K562 (cell line): ENCODE results near the gene MYADML2. TPM values are rescaled to one million over a fixed set of nuclear protein-coding genes. Genes with fewer than 3 reads are reported as not detected.

Experiments used
- BRF1 ChIP-seq: IDR thresholded peaks from 3 replicates; pipeline ENCODE4 v1.6.1; 2011; ENCODE audit warnings: borderline replicate concordance, mild to moderate bottlenecking; ENCODE audit not compliant: insufficient read length; ENCODE audit errors: extremely low read depth
- CEBPZ ChIP-seq: fragments of 150-350 bp; IDR thresholded peaks from 2 replicates; pipeline ENCODE4 v1.6.1; 2014; ENCODE audit warnings: low read depth, mild to moderate bottlenecking, low read length, borderline replicate concordance
- CHAMP1 ChIP-seq: fragments of 450-650 bp; IDR thresholded peaks from 2 replicates; pipeline ENCODE4 v1.6.1; 2016; ENCODE audit warnings: mild to moderate bottlenecking
- E2F8 ChIP-seq: fragments of 450-650 bp; IDR thresholded peaks from 2 replicates; pipeline ENCODE4 v1.7.1; 2018; ENCODE audit warnings: mild to moderate bottlenecking, low read depth; ENCODE audit not compliant: partially characterized antibody
- KDM4B ChIP-seq, 2 experiments: fragments of 450-650 bp in 1 of 2; sonication (generic) in 1 of 2; IDR thresholded peaks; 2 replicates each; pipeline ENCODE4 v1.6.1; 2016 to 2017; ENCODE audit warnings: borderline replicate concordance in 2 of 2, antibody characterized with exemption in 1 of 2, low read depth in 1 of 2, mild to moderate bottlenecking in 1 of 2
- SIX5 ChIP-seq, 2 experiments: IDR thresholded peaks; 2 replicates each; pipeline ENCODE4 v1.6.1; 2011; ENCODE audit warnings: low read length in 2 of 2, borderline replicate concordance in 1 of 2, low read depth in 1 of 2, mild to moderate bottlenecking in 1 of 2, moderate library complexity in 1 of 2; ENCODE audit not compliant: insufficient read depth in 1 of 2
- TAF1 ChIP-seq: IDR thresholded peaks from 2 replicates; pipeline ENCODE4 v1.6.1; 2011; ENCODE audit warnings: mild to moderate bottlenecking, low read length, moderate library complexity; ENCODE audit not compliant: insufficient read depth, control insufficient read depth, severe bottlenecking; ENCODE audit errors: extremely low read depth
- TFAM ChIP-seq: fragments of 250-450 bp; sonication (Bioruptor Pico); conservative IDR thresholded peaks from 2 replicates; pipeline ENCODE4 v1.5.0; 2021; ENCODE audit warnings: mild to moderate bottlenecking, moderate library complexity
- YBX1 ChIP-seq: fragments of 450-650 bp; IDR thresholded peaks from 2 replicates; pipeline ENCODE4 v1.7.1; 2016; ENCODE audit warnings: mild to moderate bottlenecking
- ZNF316 ChIP-seq: fragments of 450-650 bp; IDR thresholded peaks from 2 replicates; pipeline ENCODE4 v1.6.1; 2016
- ZNF584 ChIP-seq: fragments of 200-800 bp; sonication (Bioruptor generic); IDR thresholded peaks from 2 replicates; pipeline ENCODE4 v1.6.1; 2016; ENCODE audit warnings: low read depth, mild to moderate bottlenecking, missing genetic modification characterization, missing compliant biosample characterization
- ZNF696 ChIP-seq: fragments of 250-450 bp; sonication (Bioruptor Pico); conservative IDR thresholded peaks from 2 replicates; pipeline ENCODE4 v1.4.0; 2020; ENCODE audit warnings: mild to moderate bottlenecking, moderate library complexity
- ZZZ3 ChIP-seq: fragments of 450-650 bp; IDR thresholded peaks from 2 replicates; pipeline ENCODE4 v1.6.1; 2016; ENCODE audit warnings: antibody characterized with exemption, mild to moderate bottlenecking, moderate library complexity
- polyA plus RNA-seq, 8 experiments: library from polyadenylated mRNA; depleted of rRNA in 4 of 8; stranded (reverse) in 5 of 8; unstranded in 3 of 8; fragments of >200 nt; fragmentation: Nextera tagmentation in 2 of 8; fragmentation: Illumina TruSeq in 1 of 8; extraction: Ambion mirVana in 2 of 8; extraction: Trizol in 1 of 8; gene quantifications; 2 replicates each; pipeline versions ENCODE4 v1.2.1 to v1.2.3, GENCODE V29; 2011 to 2014; ENCODE audit warnings: inconsistent platforms in 1 of 8, missing spikeins in 1 of 8
- total RNA-seq, 7 experiments: library from RNA; depleted of rRNA in 6 of 7; stranded (reverse); fragments of >200 nt in 6 of 7; fragmentation: Illumina TruSeq in 2 of 7; extraction: Trizol in 2 of 7; gene quantifications; 2 replicates each; pipeline versions ENCODE4 v1.2.1 to v1.2.3, GENCODE V29; 2011 to 2021; ENCODE audit warnings: low replicate concordance in 1 of 7
- TF ChIP-seq, protein P1 (sequence below), 2 experiments: IDR thresholded peaks in 1 of 2; conservative IDR thresholded peaks in 1 of 2; 2 replicates each; pipeline ENCODE4 v1.6.1; 2016; ENCODE audit warnings: low read depth in 2 of 2, mild to moderate bottlenecking in 1 of 2, missing compliant biosample characterization in 1 of 2, missing genetic modification characterization in 1 of 2, moderate library complexity in 1 of 2

Gene MYADML2
- total and polyA plus RNA-seq, 9 of the 15 experiments (the other 6 are each of a cell fraction or from before 2014, with no cell fraction given), result not detected

DNA sequence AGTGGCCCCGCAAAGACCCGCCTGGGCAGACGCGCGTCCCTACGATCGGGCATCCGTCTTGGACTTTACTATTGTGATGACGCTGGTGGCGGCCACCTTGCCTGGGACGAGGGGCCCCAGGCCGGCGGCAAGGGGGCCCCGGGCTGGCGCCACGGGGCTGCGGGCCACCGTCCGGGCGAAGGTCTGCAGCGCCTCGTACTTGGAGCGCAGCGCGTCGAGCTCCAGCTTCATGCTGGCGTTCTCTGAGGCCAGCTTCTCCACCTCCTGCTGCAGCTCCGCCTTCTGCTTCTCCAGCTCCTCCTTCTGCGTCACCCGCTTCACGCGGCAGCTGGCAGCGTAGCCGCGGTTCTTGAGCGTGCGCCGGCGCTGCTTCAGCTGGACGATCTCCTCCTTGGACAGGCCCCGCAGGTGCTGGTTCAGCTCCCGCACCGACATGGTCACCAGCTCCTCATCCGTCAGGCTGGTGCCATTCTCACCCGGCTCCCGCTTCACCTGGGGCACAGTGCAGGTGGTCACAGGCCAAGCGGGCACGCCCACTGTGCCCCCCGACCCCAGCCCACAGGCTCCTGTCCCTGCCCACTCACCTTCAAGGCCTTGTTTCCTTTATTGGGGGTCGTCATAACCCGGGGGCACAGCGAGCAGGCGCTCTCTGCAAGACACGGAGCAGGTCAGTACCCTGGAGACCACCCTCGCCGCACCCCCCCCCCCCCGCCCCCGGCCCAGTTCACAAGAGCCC is 24.3 kb downstream of the MYADML2 start (continued):
- TF ChIP-seq ZZZ3 (no peak), ZNF696 (CRISPR knock-in tag) (no peak), TFAM (CRISPR knock-in tag) (no peak), E2F8 (no peak), BRF1 (no peak), ZNF584 (CRISPR knock-in tag) (no peak), TAF1 (peak; percentile 52), KDM4B (IDR thresholded peaks at IDR 0.05; ENCODE audit: borderline replicate concordance in 2 of 2, low read depth in 1 of 2) (no peak), CHAMP1 (no peak), SIX5 (IDR thresholded peaks at IDR 0.05; ENCODE audit: borderline replicate concordance in 1 of 2, insufficient read depth in 1 of 2, low read depth in 1 of 2, low read length in 2 of 2) (no peak), CEBPZ (no peak), YBX1 (no peak), ZNF316 (no peak)
- TF ChIP-seq, protein P1, sequence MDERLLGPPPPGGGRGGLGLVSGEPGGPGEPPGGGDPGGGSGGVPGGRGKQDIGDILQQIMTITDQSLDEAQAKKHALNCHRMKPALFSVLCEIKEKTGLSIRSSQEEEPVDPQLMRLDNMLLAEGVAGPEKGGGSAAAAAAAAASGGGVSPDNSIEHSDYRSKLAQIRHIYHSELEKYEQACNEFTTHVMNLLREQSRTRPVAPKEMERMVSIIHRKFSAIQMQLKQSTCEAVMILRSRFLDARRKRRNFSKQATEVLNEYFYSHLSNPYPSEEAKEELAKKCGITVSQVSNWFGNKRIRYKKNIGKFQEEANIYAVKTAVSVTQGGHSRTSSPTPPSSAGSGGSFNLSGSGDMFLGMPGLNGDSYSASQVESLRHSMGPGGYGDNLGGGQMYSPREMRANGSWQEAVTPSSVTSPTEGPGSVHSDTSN (CRISPR knock-in tag; IDR thresholded peaks at IDR 0.05; ENCODE audit: low read depth), result no peak
- TF ChIP-seq, protein P1 (tag; conservative IDR thresholded peaks at IDR 0.05; ENCODE audit: low read depth), result no peak
